GM13976 (cell line): ENCODE measurements around the gene PRR35.
A peak's percentile ranks its signal among the peaks of the same experiment; 100 is the strongest.

Experiments
- DNase-seq: peaks from one replicate; pipeline ENCODE4 v3.0.0; 2012; ENCODE audit warnings: low spot score
- in situ Hi-C: fragments of 300-500 bp; cut with MboI; formaldehyde crosslinking; loops from one replicate; pipeline ENCODE4 v1.12.0; 2022; ENCODE audit warnings: low sequenced_read_pairs, mixed read lengths, inconsistent platforms; ENCODE audit not compliant: unreplicated experiment
- TF ChIP-seq, protein P1 (sequence below): IDR thresholded peaks from 2 replicates; pipeline ENCODE4 v1.5.1; 2012; ENCODE audit warnings: borderline replicate concordance, mild to moderate bottlenecking; ENCODE audit not compliant: insufficient read depth; ENCODE audit errors: extremely low read depth, missing control alignments, control extremely low read depth

The PRR35 gene

DNA sequence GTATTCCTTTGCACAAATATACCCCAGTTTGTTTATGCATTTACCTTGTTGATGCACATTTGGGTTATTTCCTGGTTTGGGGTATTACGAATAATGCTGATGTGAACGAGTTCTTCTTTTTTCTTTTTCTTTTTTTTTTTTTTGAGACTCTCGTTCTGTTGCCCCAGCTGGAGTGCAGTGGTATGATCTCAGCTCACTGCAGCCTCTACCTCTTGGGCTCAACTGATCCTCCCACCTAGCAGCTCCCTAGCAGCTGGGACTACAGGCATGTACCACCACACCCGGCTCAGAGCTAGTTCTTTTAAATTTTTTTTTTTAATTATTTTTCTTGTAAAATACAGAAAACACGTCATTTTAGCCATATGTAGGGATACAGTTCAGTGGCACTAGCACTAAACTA lies 43.7 kb downstream of the PRR35 start:
- TF ChIP-seq, protein P1, sequence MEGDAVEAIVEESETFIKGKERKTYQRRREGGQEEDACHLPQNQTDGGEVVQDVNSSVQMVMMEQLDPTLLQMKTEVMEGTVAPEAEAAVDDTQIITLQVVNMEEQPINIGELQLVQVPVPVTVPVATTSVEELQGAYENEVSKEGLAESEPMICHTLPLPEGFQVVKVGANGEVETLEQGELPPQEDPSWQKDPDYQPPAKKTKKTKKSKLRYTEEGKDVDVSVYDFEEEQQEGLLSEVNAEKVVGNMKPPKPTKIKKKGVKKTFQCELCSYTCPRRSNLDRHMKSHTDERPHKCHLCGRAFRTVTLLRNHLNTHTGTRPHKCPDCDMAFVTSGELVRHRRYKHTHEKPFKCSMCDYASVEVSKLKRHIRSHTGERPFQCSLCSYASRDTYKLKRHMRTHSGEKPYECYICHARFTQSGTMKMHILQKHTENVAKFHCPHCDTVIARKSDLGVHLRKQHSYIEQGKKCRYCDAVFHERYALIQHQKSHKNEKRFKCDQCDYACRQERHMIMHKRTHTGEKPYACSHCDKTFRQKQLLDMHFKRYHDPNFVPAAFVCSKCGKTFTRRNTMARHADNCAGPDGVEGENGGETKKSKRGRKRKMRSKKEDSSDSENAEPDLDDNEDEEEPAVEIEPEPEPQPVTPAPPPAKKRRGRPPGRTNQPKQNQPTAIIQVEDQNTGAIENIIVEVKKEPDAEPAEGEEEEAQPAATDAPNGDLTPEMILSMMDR = no peak
- in situ Hi-C loops = no loop called here
- DNase-seq = no peak

DNA sequence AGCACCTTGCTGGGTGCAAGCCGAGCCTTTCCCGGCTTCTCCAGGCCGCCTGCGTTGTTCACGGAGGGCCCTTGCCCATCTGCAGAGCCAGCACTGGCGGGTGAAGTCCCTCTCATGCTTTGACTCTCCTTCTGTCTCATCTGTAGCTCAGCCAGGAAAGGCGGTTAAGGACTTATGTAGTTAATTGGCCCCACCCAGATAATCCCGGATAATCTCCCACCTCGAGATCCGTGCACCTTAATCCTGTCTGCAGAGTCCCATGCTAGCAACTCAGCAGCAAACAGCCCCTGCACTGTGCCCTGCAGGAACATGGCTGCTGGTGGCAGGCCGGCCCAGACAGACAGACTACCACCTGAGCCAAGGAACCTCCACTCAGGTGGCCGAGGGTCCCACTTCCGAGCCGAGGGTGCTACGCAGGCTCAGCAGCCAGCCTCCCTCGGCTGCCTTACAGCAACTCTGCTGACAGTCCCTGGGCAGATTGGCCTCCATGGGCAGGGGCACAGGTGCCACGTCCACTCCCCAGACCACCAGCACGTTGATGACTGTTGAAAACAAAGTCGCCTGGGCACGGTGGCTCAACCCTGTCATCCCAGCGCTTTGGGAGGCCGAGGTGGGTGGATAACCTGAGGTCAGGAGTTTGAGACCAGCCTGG lies 46.6 kb downstream of the PRR35 start:
- DNase-seq = no peak
- TF ChIP-seq, protein P1 = no peak
- in situ Hi-C loops = no loop called here

DNA sequence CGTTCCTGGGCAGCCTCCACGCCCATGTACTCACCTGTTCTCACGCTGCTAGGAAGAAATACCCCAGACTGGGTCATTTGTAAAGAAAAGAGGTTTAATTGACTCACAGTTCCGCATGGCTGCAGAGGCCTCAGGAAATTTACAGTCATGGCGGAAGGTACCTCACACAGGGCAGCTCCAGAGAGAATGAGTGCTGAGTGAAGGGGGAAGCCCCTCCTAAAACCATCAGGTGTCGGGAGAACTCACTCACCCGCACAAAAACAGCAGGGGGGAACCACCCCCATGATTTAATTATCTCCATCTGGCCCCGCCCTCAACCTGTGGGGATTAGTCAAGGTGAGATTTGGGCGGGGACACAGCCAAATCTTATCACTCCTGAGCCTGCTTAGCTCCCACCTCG lies 47.8 kb downstream of the PRR35 start:
- in situ Hi-C loops = no loop called here
- no peak for DNase-seq
- TF ChIP-seq, protein P1 = no peak

DNA sequence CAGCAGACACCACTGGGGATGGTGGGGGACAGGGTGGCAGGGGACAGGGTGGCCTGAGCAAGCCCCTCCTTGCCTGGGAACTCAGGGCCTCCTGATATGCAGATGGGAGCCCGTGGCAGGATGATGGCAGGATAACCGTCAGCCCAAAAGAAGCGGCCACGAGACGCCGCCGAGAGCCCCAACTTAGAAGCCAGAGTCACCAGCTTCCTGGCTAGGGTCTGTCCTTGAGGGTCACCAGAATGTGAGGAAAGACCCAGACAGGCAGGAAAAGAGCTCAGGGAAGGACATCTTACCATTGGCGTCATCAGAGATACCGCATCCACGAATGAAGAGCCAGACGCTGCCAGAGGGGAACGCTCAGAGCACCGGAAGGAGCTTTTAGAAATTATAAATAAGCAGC lies 49.1 kb downstream of the PRR35 start:
- in situ Hi-C loops = no loop called here
- DNase-seq = no peak
- TF ChIP-seq, protein P1 = no peak

- in situ Hi-C loops = no loop called here
- TF ChIP-seq, protein P1 = no peak
- no peak for DNase-seq
Observed at GRCh38 chr16:609984-610383, 49.8 kb downstream of the PRR35 start.

- TF ChIP-seq, protein P1 = no peak
- DNase-seq = peak; percentile 69
- in situ Hi-C loops = no loop called here
Observed at GRCh38 chr16:610513-611381, 50.6 kb downstream of the PRR35 start.

DNA sequence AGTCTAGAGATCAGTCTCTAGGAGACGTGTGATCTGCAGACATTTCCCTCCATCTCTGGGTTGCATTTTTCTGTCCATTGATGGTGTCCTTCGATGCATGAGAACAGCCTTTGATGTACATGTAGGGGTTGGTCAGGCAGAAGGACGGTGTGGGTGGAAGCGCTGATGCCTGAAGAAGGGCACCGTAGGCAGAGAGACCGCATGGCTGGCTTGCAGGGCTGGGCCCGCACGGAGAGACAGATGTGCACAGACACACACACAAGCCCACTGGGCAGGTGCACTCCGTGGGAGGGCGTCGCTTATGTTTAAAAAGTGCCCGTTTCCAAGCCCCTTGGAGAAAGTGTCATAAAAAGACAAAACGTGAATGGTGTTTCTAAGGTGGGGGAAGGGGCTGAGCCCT lies 54.9 kb downstream of the PRR35 start:
- TF ChIP-seq, protein P1 = no peak
- no peak for DNase-seq
- in situ Hi-C loops = no loop called here
